ENCODE results near the gene TMEM108. TPM values are rescaled to one million over a fixed set of nuclear protein-coding genes. Genes with fewer than 3 reads are reported as not detected.

The TMEM108 gene
- total and polyA plus RNA-seq, 3 donors from 2014 or later, result 13.9 to 44.3 (median 16.1) TPM

DNA sequence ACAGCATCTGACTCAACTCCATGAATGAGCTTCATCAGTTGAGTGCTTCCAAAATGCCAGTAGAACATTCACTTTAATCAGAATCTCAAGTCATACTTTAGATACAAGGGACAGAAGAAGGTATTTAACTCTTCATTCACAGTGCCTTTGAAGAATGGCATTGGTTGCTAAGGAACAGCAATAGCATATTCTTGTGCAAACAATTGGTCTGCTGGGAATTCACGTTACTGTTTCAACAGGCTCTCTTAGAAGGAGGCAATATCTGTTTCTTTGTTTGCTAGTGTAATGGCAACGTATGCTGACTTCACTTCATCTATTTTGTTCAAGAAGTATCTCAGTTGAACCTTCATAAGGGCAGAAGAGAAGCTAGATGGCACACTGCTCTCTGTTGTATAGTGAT, 113.9 kb downstream of the TMEM108 start:
- intact Hi-C loops (cut with DNase I; ENCODE audit: low total_unique reads), result no loop called here

DNA sequence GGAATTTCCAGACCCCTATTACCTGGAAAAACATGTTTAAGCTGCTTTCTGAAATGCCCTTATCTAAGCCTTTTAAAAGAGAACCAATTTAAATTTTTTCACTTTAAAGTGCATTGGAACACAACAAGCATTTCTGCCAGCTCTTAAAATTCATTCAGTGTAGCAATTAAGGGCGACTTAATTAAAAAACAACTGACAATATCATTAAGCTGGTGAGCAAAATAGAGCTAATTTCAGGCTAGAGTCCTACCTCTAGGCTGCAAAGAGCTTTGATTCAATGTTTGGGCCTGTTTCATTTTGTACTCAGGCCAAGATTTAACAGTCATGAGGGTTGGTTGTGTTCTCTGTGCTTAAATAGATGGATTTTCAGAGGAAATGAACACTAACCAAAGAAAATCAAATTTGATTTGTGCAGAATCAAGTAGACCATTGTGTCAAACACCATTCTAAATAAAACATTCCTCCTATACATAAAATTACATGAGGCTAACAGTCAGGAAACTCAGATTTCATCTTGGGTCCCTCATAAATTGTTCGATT, 114.6 kb downstream of the TMEM108 start:
- no peak for TF ChIP-seq POLR2A (IDR thresholded peaks at IDR 0.05)
- TF ChIP-seq, protein P1, sequence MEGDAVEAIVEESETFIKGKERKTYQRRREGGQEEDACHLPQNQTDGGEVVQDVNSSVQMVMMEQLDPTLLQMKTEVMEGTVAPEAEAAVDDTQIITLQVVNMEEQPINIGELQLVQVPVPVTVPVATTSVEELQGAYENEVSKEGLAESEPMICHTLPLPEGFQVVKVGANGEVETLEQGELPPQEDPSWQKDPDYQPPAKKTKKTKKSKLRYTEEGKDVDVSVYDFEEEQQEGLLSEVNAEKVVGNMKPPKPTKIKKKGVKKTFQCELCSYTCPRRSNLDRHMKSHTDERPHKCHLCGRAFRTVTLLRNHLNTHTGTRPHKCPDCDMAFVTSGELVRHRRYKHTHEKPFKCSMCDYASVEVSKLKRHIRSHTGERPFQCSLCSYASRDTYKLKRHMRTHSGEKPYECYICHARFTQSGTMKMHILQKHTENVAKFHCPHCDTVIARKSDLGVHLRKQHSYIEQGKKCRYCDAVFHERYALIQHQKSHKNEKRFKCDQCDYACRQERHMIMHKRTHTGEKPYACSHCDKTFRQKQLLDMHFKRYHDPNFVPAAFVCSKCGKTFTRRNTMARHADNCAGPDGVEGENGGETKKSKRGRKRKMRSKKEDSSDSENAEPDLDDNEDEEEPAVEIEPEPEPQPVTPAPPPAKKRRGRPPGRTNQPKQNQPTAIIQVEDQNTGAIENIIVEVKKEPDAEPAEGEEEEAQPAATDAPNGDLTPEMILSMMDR (IDR thresholded peaks at IDR 0.05), result no peak
- intact Hi-C loops (cut with DNase I; ENCODE audit: low total_unique reads), result no loop called here
- Histone ChIP-seq H3K9me3 (no peaks in the 10 kb centered on the region), H3K4me1 (no peaks in the 10 kb centered on the region), H3K36me3 (ENCODE audit: low read depth, missing control alignments) (no peaks in the 10 kb centered on the region), H3K4me3 (no peak overlapping the region), H3K27ac (no peak overlapping the region), H3K27me3 (no peaks in the 10 kb centered on the region)
- 86 to 91% methylated on average over 2 of the region's 2 CpGs for WGBS, 2 donors
- DNase-seq, result no peak

More for the DNA sequence above, 113.9 kb downstream of the TMEM108 start:
- H3K9me3 ChIP-seq, result no peaks in the 10 kb centered on the region
- no peaks in the 10 kb centered on the region for H3K27me3 ChIP-seq
- H3K4me3 ChIP-seq, result no peak overlapping the region
- 86 to 89% methylated on average over 2 of the region's 2 CpGs for WGBS, 2 donors
- H3K36me3 ChIP-seq (ENCODE audit: low read depth, missing control alignments), result no peaks in the 10 kb centered on the region
- no peak overlapping the region for H3K27ac ChIP-seq
- no peaks in the 10 kb centered on the region for H3K4me1 ChIP-seq
- DNase-seq, result no peak
- TF ChIP-seq, protein P1 (IDR thresholded peaks at IDR 0.05), result no peak
- TF ChIP-seq POLR2A (IDR thresholded peaks at IDR 0.05), result no peak

DNA sequence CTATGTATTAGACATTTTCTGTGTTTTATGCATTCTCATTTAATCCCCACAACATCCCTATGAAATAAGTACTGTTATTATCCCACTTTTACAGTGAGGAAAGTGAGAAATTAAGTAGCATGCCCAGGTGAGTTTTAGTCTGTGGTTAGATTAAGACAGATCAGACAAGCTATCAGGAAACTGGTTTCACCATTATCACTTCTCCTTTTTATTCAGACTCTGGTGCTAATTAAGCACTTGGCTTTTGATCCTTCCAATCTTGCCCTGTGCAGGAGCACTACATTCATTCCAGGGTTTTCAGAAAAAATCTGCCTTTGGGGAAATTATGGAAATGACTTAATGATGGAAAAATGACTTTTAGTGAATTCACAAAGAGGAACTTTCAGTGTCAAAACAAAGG, 115.2 kb downstream of the TMEM108 start:
- H3K27me3 ChIP-seq, result no peaks in the 10 kb centered on the region
- H3K9me3 ChIP-seq, result no peaks in the 10 kb centered on the region
- intact Hi-C loops (cut with DNase I; ENCODE audit: low total_unique reads), result no loop called here
- H3K27ac ChIP-seq, result no peak overlapping the region
- TF ChIP-seq, protein P1 (IDR thresholded peaks at IDR 0.05), result no peak
- TF ChIP-seq POLR2A (IDR thresholded peaks at IDR 0.05), result no peak
- H3K36me3 ChIP-seq (ENCODE audit: low read depth, missing control alignments), result no peaks in the 10 kb centered on the region
- H3K4me1 ChIP-seq, result no peaks in the 10 kb centered on the region
- no peak overlapping the region for H3K4me3 ChIP-seq
- no peak for DNase-seq

DNA sequence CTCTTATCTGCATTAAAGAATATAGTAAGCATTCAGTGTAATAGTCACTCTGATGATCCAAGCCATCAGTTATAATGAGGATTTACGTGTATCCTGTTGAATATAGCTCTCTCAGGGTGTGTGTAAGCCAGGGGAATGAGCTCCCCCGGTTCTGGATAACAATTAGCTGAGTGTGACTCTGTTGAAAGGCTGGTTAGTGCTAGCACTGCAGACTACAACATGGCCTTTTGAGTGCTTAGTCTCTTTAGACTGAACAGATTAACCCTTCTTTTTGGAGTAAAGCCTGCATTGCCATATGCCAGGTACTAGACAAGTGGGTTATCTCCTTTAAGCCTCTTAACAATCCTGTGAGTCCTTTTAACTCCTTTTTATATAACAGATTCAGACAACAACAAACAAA, 119.5 kb downstream of the TMEM108 start:
- Histone ChIP-seq H3K4me3 (no peak overlapping the region), H3K27ac (no peak overlapping the region), H3K27me3 (no peaks in the 10 kb centered on the region), H3K9me3 (no peaks in the 10 kb centered on the region), H3K4me1 (no peaks in the 10 kb centered on the region), H3K36me3 (ENCODE audit: low read depth, missing control alignments) (no peaks in the 10 kb centered on the region)
- TF ChIP-seq, protein P1 (IDR thresholded peaks at IDR 0.05), result no peak
- TF ChIP-seq POLR2A (IDR thresholded peaks at IDR 0.05), result no peak
- intact Hi-C loops (cut with DNase I; ENCODE audit: low total_unique reads), result no loop called here
- 81% methylated on average over 2 of the region's 2 CpGs for WGBS, 2 donors
- DNase-seq, result no peak

DNA sequence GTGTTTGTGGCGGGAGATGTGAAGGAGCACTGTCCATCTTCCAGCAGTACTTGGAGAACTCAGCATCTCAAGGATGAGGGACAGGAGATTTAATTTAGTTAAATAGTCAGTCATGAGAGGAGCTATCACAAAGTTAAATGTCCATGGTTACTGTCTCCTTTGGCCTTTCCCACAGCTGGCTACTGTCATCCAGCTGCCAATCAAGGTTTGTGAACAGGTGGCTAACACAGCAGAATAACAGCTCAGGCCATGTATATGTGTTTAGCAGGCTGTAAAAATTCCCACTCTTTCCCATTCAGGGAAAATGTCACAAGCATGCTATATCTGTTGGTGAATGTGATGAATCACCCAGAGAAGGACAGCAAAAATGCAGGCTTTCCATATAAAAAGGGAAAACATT, 120.5 kb downstream of the TMEM108 start:
- no peak overlapping the region for H3K4me3 ChIP-seq
- no peaks in the 10 kb centered on the region for H3K36me3 ChIP-seq (ENCODE audit: low read depth, missing control alignments)
- H3K27me3 ChIP-seq, result no peaks in the 10 kb centered on the region
- no peak overlapping the region for H3K27ac ChIP-seq
- 100% methylated on average over 1 of the region's 1 CpG for whole genome bisulfite sequencing, 2 donors
- intact Hi-C loops (cut with DNase I; ENCODE audit: low total_unique reads), result no loop called here
- TF ChIP-seq, protein P1 (IDR thresholded peaks at IDR 0.05), result no peak
- TF ChIP-seq POLR2A (IDR thresholded peaks at IDR 0.05), result no peak
- H3K9me3 ChIP-seq, result no peaks in the 10 kb centered on the region
- no peaks in the 10 kb centered on the region for H3K4me1 ChIP-seq
- no peak for DNase-seq
